OCI-LY7 (cell line): ENCODE results near the gene AIFM3. TPM values are rescaled to one million over a fixed set of nuclear protein-coding genes. Genes with fewer than 3 reads are reported as not detected.

ENCODE experiments used
- BruUV-seq: library from RNA; stranded (reverse); fragments of 400-500 nt; replicated peaks from 2 replicates; lab custom pipeline; 2021; lab: Mats Ljungman, UMichigan
- CTCF ChIA-PET: fragments of 300-600 bp; sonication (Branson Sonifier 250); formaldehyde crosslinking; loops from one replicate; lab custom pipeline; 2022; ENCODE audit warnings: antibody characterized with exemption; ENCODE audit not compliant: unreplicated experiment; lab: Charles Lee
- POLR2A ChIA-PET: fragments of 300-600 bp; sonication (Branson Sonifier 250); formaldehyde crosslinking; loops from one replicate; lab custom pipeline; 2022; ENCODE audit warnings: antibody characterized with exemption; lab: Charles Lee
- DNase-seq: peaks from one replicate; pipeline ENCODE4 v3.0.0-alpha.2; 2015; ENCODE audit warnings: low spot score
- H2AFZ ChIP-seq: fragments of 200-600 bp; sonication (generic), shearing (Covaris generic); 2 replicates; pipeline ENCODE4 v1.6.1; 2014; ENCODE audit warnings: mild to moderate bottlenecking, antibody characterized with exemption, low read length, moderate library complexity
- H3K27ac ChIP-seq: fragments of 200-600 bp; sonication (generic); 2 replicates; pipeline ENCODE4 v1.5.1; 2014; ENCODE audit warnings: mixed run types, low read depth, mild to moderate bottlenecking, moderate library complexity, low read length, inconsistent platforms; ENCODE audit not compliant: poor library complexity, severe bottlenecking
- H3K36me3 ChIP-seq: fragments of 200-600 bp; sonication (generic); 2 replicates; pipeline ENCODE4 v1.6.1; 2014; ENCODE audit warnings: mild to moderate bottlenecking, antibody characterized with exemption, low read length, moderate library complexity, mixed read lengths; ENCODE audit not compliant: insufficient read depth
- H3K4me1 ChIP-seq: fragments of 200-600 bp; sonication (generic); 2 replicates; pipeline ENCODE4 v1.5.1; 2014; ENCODE audit warnings: mild to moderate bottlenecking, low read length; ENCODE audit not compliant: insufficient read depth, poor library complexity, severe bottlenecking
- H3K4me2 ChIP-seq: fragments of 200-600 bp; sonication (generic); 2 replicates; pipeline ENCODE4 v1.6.1; 2014; ENCODE audit warnings: mild to moderate bottlenecking, low read length
- H3K4me3 ChIP-seq: fragments of 200-600 bp; sonication (generic); 2 replicates; pipeline ENCODE4 v1.5.1; 2014; ENCODE audit warnings: mild to moderate bottlenecking, low read depth, low read length; ENCODE audit not compliant: poor library complexity, severe bottlenecking
- H3K79me2 ChIP-seq: fragments of 200-600 bp; sonication (generic); 2 replicates; pipeline ENCODE4 v1.6.1; 2016; ENCODE audit warnings: low read depth, mild to moderate bottlenecking, low read length, moderate library complexity, mixed read lengths; ENCODE audit not compliant: insufficient read depth
- H3K9me2 ChIP-seq: fragments of 200-600 bp; sonication (generic); 2 replicates; pipeline ENCODE4 v1.6.1; 2016; ENCODE audit warnings: mild to moderate bottlenecking, low read length, mixed read lengths; ENCODE audit not compliant: insufficient read depth
- H3K9me3 ChIP-seq: fragments of 200-600 bp; sonication (generic); 2 replicates; pipeline ENCODE4 v1.6.1; 2014; ENCODE audit warnings: mild to moderate bottlenecking, mixed run types, low read length, mixed read lengths
- H4K20me1 ChIP-seq: fragments of 200-600 bp; sonication (generic); 2 replicates; pipeline ENCODE4 v1.6.1; 2014; ENCODE audit warnings: mild to moderate bottlenecking, antibody characterized with exemption, low read length, moderate library complexity, mixed read lengths; ENCODE audit not compliant: insufficient read depth
- EZH2phosphoT487 ChIP-seq: fragments of 200-600 bp; sonication (generic); IDR thresholded peaks from 2 replicates; pipeline ENCODE4 v1.6.1; 2018; ENCODE audit warnings: low read depth, borderline replicate concordance, mild to moderate bottlenecking, mixed run types, antibody characterized with exemption, low read length, moderate library complexity, mixed read lengths
- intact Hi-C: fragments of 100-400 bp; cut with micrococcal nuclease; formaldehyde crosslinking; loops from one replicate; pipeline ENCODE4 v1.10.0; 2022; ENCODE audit not compliant: unreplicated experiment
- total RNA-seq, 2 experiments: library from RNA; depleted of rRNA in 1 of 2; stranded (reverse); fragments of >200 nt in 1 of 2; shearing (Covaris generic) in 1 of 2; gene quantifications; 2 replicates each; pipeline ENCODE4 v1.2.3, GENCODE V29; 2014 to 2022
- TF ChIP-seq, protein P1 (sequence below): fragments of 200-600 bp; sonication (generic); conservative IDR thresholded peaks from 2 replicates; pipeline ENCODE4 v1.5.1; 2014; ENCODE audit warnings: mild to moderate bottlenecking, antibody characterized with exemption, low read length, moderate library complexity, mixed read lengths

AIFM3 gene
- total RNA-seq, 2 experiments from 2014 or later, result 0.47 TPM; not detected in 1

DNA sequence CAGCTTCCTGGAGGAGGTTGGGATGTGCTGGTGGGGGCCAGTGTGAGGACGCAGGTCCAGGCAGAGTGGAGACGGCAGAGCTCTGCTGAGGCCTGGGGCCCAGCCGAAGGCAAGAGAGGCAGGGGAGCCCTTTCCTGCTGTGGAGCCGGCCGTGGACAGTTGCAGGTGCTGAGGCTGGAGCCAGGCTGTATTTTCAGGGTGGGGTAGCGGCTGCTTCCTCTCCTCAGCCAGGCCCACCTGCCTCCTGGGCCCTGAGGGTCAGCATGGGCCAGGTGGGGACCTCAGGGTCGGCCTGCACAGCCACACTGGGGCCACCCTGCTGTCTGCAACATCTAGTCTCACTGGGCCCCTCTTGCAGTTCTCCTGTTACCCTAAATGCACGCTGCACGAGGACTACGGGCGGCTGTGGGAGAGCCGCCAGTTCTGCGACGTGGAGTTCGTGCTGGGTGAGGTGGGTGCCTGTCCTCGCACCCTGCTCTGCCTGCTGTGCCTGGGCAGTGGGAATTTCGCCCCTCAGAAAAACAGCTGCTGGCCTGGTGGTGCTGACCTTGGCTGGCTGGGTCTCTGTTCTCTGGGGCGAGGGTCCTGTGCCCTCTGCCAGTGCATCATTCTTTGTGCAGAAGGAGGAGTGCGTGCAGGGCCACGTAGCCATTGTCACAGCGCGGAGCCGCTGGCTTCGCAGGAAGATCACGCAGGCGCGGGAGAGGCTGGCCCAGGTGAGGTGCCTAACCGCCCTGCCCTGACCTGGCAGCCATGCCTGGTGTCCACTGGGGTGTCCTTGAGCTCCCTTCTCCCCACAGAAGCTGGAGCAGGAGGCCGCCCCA lies 26.5 kb downstream of the AIFM3 start:
- CTCF ChIA-PET, result no interaction called here
- Histone ChIP-seq H3K4me1 (peaks cover 4% of the 10 kb centered on the region), H3K4me2 (no peak overlapping the region), H3K9me2 (no peaks in the 10 kb centered on the region), H3K27ac (no peak overlapping the region), H3K79me2 (no peaks in the 10 kb centered on the region), H4K20me1 (no peaks in the 10 kb centered on the region), H3K36me3 (peaks cover 23% of the 10 kb centered on the region), H3K9me3 (no peaks in the 10 kb centered on the region), H3K4me3 (no peak overlapping the region), H2AFZ (no peak overlapping the region)
- POLR2A ChIA-PET, result no interaction called here
- BruUV-seq, result no TSS peak
- no peak for DNase-seq
- intact Hi-C loops, result no loop called here
- TF ChIP-seq EZH2phosphoT487, result no peak
- TF ChIP-seq, protein P1, sequence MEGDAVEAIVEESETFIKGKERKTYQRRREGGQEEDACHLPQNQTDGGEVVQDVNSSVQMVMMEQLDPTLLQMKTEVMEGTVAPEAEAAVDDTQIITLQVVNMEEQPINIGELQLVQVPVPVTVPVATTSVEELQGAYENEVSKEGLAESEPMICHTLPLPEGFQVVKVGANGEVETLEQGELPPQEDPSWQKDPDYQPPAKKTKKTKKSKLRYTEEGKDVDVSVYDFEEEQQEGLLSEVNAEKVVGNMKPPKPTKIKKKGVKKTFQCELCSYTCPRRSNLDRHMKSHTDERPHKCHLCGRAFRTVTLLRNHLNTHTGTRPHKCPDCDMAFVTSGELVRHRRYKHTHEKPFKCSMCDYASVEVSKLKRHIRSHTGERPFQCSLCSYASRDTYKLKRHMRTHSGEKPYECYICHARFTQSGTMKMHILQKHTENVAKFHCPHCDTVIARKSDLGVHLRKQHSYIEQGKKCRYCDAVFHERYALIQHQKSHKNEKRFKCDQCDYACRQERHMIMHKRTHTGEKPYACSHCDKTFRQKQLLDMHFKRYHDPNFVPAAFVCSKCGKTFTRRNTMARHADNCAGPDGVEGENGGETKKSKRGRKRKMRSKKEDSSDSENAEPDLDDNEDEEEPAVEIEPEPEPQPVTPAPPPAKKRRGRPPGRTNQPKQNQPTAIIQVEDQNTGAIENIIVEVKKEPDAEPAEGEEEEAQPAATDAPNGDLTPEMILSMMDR, result no peak

DNA sequence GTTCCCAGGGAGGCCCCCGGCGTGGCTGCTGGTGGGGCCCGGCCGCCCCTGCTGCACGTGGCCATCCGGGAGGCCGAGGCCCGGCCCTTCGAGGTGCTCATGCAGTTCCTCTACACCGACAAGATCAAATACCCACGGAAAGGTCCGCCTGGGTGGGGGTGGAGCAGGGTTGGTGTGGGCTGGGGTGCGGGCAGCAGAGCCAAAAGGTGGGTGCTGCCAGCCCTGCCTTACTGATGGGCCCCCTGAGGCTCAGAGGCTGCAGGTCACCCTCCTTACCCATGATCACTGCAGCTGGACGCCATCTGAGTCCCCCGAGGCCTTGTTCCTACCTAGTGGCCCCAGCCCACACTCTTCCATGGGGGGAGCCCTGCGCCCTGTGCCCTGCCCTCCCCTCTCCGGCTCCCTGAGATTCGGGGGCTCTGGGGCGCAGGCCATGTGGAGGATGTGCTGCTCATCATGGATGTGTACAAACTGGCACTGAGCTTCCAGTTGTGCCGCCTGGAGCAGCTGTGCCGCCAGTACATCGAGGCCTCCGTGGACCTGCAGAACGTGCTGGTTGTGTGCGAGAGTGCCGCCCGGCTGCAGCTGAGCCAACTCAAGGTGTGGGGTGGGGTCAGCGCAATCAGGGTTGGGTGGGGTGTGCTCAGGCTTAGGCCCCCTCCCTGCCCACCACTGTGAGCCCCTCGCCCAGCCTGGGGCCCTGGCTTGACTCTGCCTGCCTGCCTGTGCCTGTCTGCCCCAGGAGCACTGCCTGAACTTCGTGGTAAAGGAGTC lies 27.3 kb downstream of the AIFM3 start:
- Histone ChIP-seq H3K9me2 (no peaks in the 10 kb centered on the region), H4K20me1 (no peaks in the 10 kb centered on the region), H3K79me2 (no peaks in the 10 kb centered on the region), H3K4me3 (no peak overlapping the region), H3K4me1 (peaks cover 9% of the 10 kb centered on the region), H3K4me2 (no peak overlapping the region), H3K9me3 (no peaks in the 10 kb centered on the region), H2AFZ (no peak overlapping the region), H3K36me3 (peaks cover 31% of the 10 kb centered on the region), H3K27ac (no peak overlapping the region)
- BruUV-seq, result no TSS peak
- ChIA-PET CTCF (no interaction called here), POLR2A (no interaction called here)
- no peak for DNase-seq
- TF ChIP-seq EZH2phosphoT487, result no peak
- TF ChIP-seq, protein P1, result no peak
- intact Hi-C loops, result no loop called here
